ENCODE data around the gene TEDC2. TPM values are rescaled to one million over a fixed set of nuclear protein-coding genes. Genes with fewer than 3 reads are reported as not detected.

TEDC2 gene
- total and polyA plus RNA-seq, 2 of the 8 experiments (the other 6 are each of a cell fraction or from before 2014, with no cell fraction given) = 54.6 to 55.6 TPM

- DNase-seq (ENCODE audit: low read depth in 1 of 2, low spot score in 2 of 2) (no peak), FAIRE-seq (no peak)
- Histone ChIP-seq H2BK12ac (ENCODE audit: low read depth, low read length) (no peak overlapping the region), H2BK5ac (ENCODE audit: low read depth, low read length) (0 out of 2 replicates have a peak overlapping the region, but pooled peaks have one; percentile 44), H4K91ac (replicated peaks; ENCODE audit: insufficient read length, low read length) (no peak overlapping the region), H3K79me2 (ENCODE audit: control insufficient read depth in 1 of 2, insufficient read depth in 2 of 2, low read length in 2 of 2) (0 out of 4 replicates have a peak, but pooled peaks cover 0 to 2% of the 10 kb centered on the region in 2 experiments), H3K9ac (replicated peaks in 1 of 4; ENCODE audit: extremely low read depth in 1 of 4, low read depth in 3 of 4, low read length in 3 of 4) (no peak overlapping the region), H3K27ac (ENCODE audit: low read depth, low read length) (no peak overlapping the region), H3K27me3 (replicated peaks in 1 of 4; ENCODE audit: control insufficient read depth in 3 of 4, extremely low read depth in 1 of 4, insufficient read depth in 3 of 4, low read length in 3 of 4) (no peaks in the 10 kb centered on the region; a peak in 1 of 7 replicates), H2AFZ (ENCODE audit: low read length) (no peak overlapping the region), H3K4me1 (replicated peaks in 1 of 4; ENCODE audit: control insufficient read depth in 3 of 4, insufficient read depth in 4 of 4, low read length in 3 of 4) (peaks cover 0 to 3% (median 0%) of the 10 kb centered on the region in 4 experiments; a peak in 1 of 7 replicates), H2BK120ac (replicated peaks; ENCODE audit: low read depth, low read length) (no peak overlapping the region), H4K20me1 (replicated peaks in 1 of 2; ENCODE audit: control insufficient read depth in 1 of 2, insufficient read depth in 2 of 2, low read length in 2 of 2) (peaks cover 0 to 15% of the 10 kb centered on the region in 2 experiments), H2BK20ac (ENCODE audit: low read length) (no peak overlapping the region), H3K18ac (ENCODE audit: extremely low read depth, low read length) (no peak overlapping the region), H3K4me3 (ENCODE audit: extremely low read depth in 1 of 4, insufficient read depth in 2 of 4, low read depth in 3 of 4, low read length in 4 of 4) (no peak overlapping the region), H3K79me1 (ENCODE audit: low read depth, low read length) (peaks cover 7% of the 10 kb centered on the region; the same call in 1 of the 2 replicates), H3K4me2 (ENCODE audit: insufficient read depth in 1 of 2, low read depth in 2 of 2, low read length in 2 of 2) (no peak overlapping the region), H3K36me3 (ENCODE audit: control insufficient read depth in 2 of 4, insufficient read depth in 4 of 4, low read length in 3 of 4) (no peaks in the 10 kb centered on the region), H3K23me2 (ENCODE audit: low read depth, low read length) (no peaks in the 10 kb centered on the region), H3K56ac (replicated peaks; ENCODE audit: insufficient read length, low read depth, low read length) (no peak overlapping the region), H4K5ac (ENCODE audit: insufficient read length, low read depth, low read length) (no peak overlapping the region), H3K9me3 (ENCODE audit: insufficient read depth in 2 of 2, low read depth in 1 of 2, low read length in 1 of 2) (no peaks in the 10 kb centered on the region), H4K8ac (ENCODE audit: extremely low read depth, insufficient read depth, low read length) (no peak overlapping the region), H3K14ac (ENCODE audit: insufficient read length) (no peak overlapping the region), H2BK15ac (ENCODE audit: low read length) (no peak overlapping the region), H2AK5ac (ENCODE audit: low read depth, low read length) (no peak overlapping the region), H3K4ac (replicated peaks; ENCODE audit: insufficient read length, low read depth, low read length) (no peak overlapping the region), H3K23ac (ENCODE audit: insufficient read length) (no peak overlapping the region)
- TF ChIP-seq SRF (IDR thresholded peaks at IDR 0.05; ENCODE audit: low read depth, low read length) = no peak
- no peak for TF ChIP-seq CEBPB (IDR thresholded peaks at IDR 0.05; ENCODE audit: low read depth, low read length)
- no peak for TF ChIP-seq TBP (IDR thresholded peaks at IDR 0.05; ENCODE audit: low read depth, low read length)
- no peak for TF ChIP-seq GTF2F1 (IDR thresholded peaks at IDR 0.05; ENCODE audit: borderline replicate concordance, low read depth, low read length)
- TF ChIP-seq CREB1 (IDR thresholded peaks at IDR 0.05) = no peak
- TF ChIP-seq TEAD4 (IDR thresholded peaks at IDR 0.05; ENCODE audit: low read depth, low read length) = no peak
- no peak for TF ChIP-seq MAX (IDR thresholded peaks at IDR 0.05)
- WGBS, 2 experiments (ENCODE audit: extremely low coverage in 1 of 2, insufficient coverage in 1 of 2, insufficient read length in 1 of 2, insufficient replicate concordance in 2 of 2, low coverage in 1 of 2, low lambda C conversion rate in 2 of 2, missing lambda C conversion rate in 1 of 2) = 94% methylated on average over 8 of the region's 8 CpGs; no CpG with 5 or more reads in 1 of the 2 experiments
- CTCF ChIA-PET (ENCODE audit: partially characterized antibody) = interaction anchor here (1.0 to 3.6 kb wide), 7 partner anchors 11 to 293 kb away, joined by 3 to 32 read pairs (median 4); partner anchors contain the start of genes TBC1D24 and TEDC2
- POLR2A ChIA-PET (ENCODE audit: partially characterized antibody) = interaction anchor here (1.5 kb wide), 1 partner anchor 10 kb away, joined by 5 read pairs; no protein-coding TSS in a partner anchor
Measured at GRCh38 chr16:2487517-2487842, 27.6 kb downstream of the TEDC2 start.
